Loucy (cell line): ENCODE data around the gene APMAP.

ENCODE experiments used
- H2AFZ ChIP-seq: fragments of 200-600 bp; sonication (generic); 2 replicates; pipeline ENCODE4 v1.6.0; 2016; ENCODE audit warnings: antibody characterized with exemption, mild to moderate bottlenecking, low read length, moderate library complexity
- H3F3A ChIP-seq: fragments of 200-600 bp; 2 replicates; pipeline ENCODE4 v1.6.0; 2016; ENCODE audit warnings: antibody characterized with exemption, low read depth, mild to moderate bottlenecking
- H3K27me3 ChIP-seq: fragments of 200-600 bp; sonication (generic); 2 replicates; pipeline ENCODE4 v1.6.1; 2014; ENCODE audit warnings: low read length, mild to moderate bottlenecking; ENCODE audit not compliant: insufficient read depth, poor library complexity, severe bottlenecking
- H3K36me3 ChIP-seq: fragments of 200-600 bp; sonication (generic); 2 replicates; pipeline ENCODE4 v1.6.1; 2016; ENCODE audit warnings: low read length; ENCODE audit not compliant: insufficient read depth
- H3K4me1 ChIP-seq: fragments of 200-600 bp; sonication (generic); 2 replicates; pipeline ENCODE4 v1.5.1; 2014; ENCODE audit warnings: low read length, mild to moderate bottlenecking; ENCODE audit not compliant: insufficient read depth, poor library complexity, severe bottlenecking
- H3K4me2 ChIP-seq: fragments of 200-600 bp; sonication (generic); 2 replicates; pipeline ENCODE4 v1.6.0; 2014; ENCODE audit warnings: antibody characterized with exemption, low read length, low read depth, mild to moderate bottlenecking; ENCODE audit not compliant: poor library complexity, severe bottlenecking
- H3K4me3 ChIP-seq: fragments of 200-600 bp; sonication (generic); 2 replicates; pipeline ENCODE4 v1.5.1; 2014; ENCODE audit warnings: low read length, mild to moderate bottlenecking, mixed read lengths; ENCODE audit not compliant: poor library complexity, severe bottlenecking
- H3K79me2 ChIP-seq: fragments of 200-600 bp; sonication (generic); 2 replicates; pipeline ENCODE4 v1.6.1; 2014; ENCODE audit warnings: low read length; ENCODE audit not compliant: insufficient read depth
- H3K9ac ChIP-seq: fragments of 200-600 bp; sonication (generic); 2 replicates; pipeline ENCODE4 v1.6.0; 2014; ENCODE audit warnings: mild to moderate bottlenecking, low read depth, low read length, moderate library complexity; ENCODE audit not compliant: poor library complexity, severe bottlenecking
- H3K9me2 ChIP-seq: fragments of 200-600 bp; sonication (generic); replicated peaks from 2 replicates; pipeline ENCODE4 v1.6.1; 2016; ENCODE audit warnings: low read depth, low read length, mixed read lengths
- H3K9me3 ChIP-seq: fragments of 200-600 bp; sonication (generic); 2 replicates; pipeline ENCODE4 v1.6.1; 2014; ENCODE audit warnings: mild to moderate bottlenecking, antibody characterized with exemption, low read length, low read depth; ENCODE audit not compliant: insufficient read depth
- H4K20me1 ChIP-seq: fragments of 200-600 bp; sonication (generic); 2 replicates; pipeline ENCODE4 v1.6.0; 2014; ENCODE audit warnings: antibody characterized with exemption, low read length, mild to moderate bottlenecking; ENCODE audit not compliant: insufficient read depth, poor library complexity, severe bottlenecking
- EZH2phosphoT487 ChIP-seq: fragments of 200-600 bp; IDR thresholded peaks from 2 replicates; pipeline ENCODE4 v1.6.1; 2018; ENCODE audit warnings: antibody characterized with exemption, mild to moderate bottlenecking, moderate library complexity, borderline replicate concordance
- TF ChIP-seq, protein P1 (sequence below): fragments of 200-600 bp; sonication (generic); conservative IDR thresholded peaks from 2 replicates; pipeline ENCODE4 v1.5.1; 2014; ENCODE audit warnings: mild to moderate bottlenecking, antibody characterized with exemption, low read length

APMAP gene

DNA sequence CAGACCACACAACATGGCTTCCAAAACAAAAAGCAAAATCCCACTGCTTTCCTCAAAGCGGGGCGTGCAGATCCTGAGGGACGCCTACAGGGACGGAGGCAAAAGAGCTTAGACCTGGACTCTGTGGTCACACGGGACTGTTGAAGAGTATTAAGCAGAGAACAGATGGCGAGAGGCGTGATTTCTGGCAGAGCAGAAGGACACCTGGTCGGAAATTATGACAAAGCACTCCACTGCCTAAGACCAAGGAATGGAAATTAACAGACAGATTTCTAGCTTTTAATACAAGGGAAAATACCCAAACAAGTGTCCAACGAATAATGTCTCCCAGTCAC, 28.1 kb downstream of the APMAP start:
- no peak overlapping the region for H3K9ac ChIP-seq
- H3K4me3 ChIP-seq: no peak overlapping the region
- no peaks in the 10 kb centered on the region for H3K9me2 ChIP-seq
- H2AFZ ChIP-seq: no peak overlapping the region
- TF ChIP-seq EZH2phosphoT487: no peak
- TF ChIP-seq, protein P1, sequence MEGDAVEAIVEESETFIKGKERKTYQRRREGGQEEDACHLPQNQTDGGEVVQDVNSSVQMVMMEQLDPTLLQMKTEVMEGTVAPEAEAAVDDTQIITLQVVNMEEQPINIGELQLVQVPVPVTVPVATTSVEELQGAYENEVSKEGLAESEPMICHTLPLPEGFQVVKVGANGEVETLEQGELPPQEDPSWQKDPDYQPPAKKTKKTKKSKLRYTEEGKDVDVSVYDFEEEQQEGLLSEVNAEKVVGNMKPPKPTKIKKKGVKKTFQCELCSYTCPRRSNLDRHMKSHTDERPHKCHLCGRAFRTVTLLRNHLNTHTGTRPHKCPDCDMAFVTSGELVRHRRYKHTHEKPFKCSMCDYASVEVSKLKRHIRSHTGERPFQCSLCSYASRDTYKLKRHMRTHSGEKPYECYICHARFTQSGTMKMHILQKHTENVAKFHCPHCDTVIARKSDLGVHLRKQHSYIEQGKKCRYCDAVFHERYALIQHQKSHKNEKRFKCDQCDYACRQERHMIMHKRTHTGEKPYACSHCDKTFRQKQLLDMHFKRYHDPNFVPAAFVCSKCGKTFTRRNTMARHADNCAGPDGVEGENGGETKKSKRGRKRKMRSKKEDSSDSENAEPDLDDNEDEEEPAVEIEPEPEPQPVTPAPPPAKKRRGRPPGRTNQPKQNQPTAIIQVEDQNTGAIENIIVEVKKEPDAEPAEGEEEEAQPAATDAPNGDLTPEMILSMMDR: no peak
- H3K4me2 ChIP-seq: no peak overlapping the region
- H4K20me1 ChIP-seq: no peaks in the 10 kb centered on the region
- no peaks in the 10 kb centered on the region for H3K4me1 ChIP-seq
- no peaks in the 10 kb centered on the region for H3K27me3 ChIP-seq
- H3F3A ChIP-seq: no peaks in the 10 kb centered on the region
- H3K36me3 ChIP-seq: peaks cover 87% of the 10 kb centered on the region; the same call in 1 of the 2 replicates
- H3K79me2 ChIP-seq: no peaks in the 10 kb centered on the region
- H3K9me3 ChIP-seq: no peaks in the 10 kb centered on the region

DNA sequence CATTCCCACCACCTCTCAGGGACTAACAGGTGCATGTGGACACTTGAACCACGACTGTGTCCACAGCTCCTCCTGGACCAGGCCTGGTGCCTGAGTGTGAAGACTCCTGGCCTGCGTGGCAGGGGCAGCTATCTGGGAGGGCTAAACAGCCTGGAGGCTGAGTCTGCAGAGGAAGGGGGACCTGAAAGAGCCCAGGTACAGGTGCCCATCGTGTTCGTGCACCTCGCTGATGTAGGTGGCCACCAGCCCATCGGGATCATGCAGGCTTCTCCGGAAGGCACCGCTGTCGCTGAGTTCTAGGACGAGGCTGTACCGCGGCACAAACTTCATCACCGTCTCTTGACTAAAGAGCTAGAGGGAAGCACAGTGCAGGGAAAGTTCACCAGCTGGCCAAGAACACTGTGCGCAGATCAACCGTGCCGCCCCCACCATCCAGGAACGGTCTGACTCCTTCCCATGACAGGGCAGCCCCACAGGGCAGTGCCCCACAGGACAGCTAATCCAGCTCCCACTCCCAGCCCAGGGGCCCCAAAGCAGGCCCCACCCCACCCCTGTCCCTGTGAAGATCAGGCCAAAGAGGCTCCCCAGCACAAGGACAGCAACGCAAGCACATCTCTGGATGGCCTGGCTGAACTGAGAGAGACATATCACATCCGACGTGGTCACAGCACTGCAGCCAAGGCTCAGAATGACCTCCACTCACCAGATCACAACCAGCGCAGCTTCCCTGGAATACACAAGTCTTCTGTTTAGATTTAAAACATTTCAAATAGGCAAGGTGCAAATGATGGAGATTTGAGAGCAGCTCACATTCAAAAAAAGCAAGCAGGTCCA, 28.7 kb downstream of the APMAP start:
- Histone ChIP-seq H4K20me1 (no peaks in the 10 kb centered on the region), H3K4me2 (no peak overlapping the region), H3K9me2 (no peaks in the 10 kb centered on the region), H2AFZ (no peak overlapping the region), H3K9ac (no peak overlapping the region), H3K79me2 (no peaks in the 10 kb centered on the region), H3K4me1 (no peaks in the 10 kb centered on the region), H3F3A (no peaks in the 10 kb centered on the region), H3K27me3 (no peaks in the 10 kb centered on the region), H3K9me3 (no peaks in the 10 kb centered on the region), H3K4me3 (no peak overlapping the region), H3K36me3 (peaks cover 84% of the 10 kb centered on the region; the same call in 1 of the 2 replicates)
- TF ChIP-seq, protein P1: no peak
- no peak for TF ChIP-seq EZH2phosphoT487

GRCh38 chr20:24962510-24962909, 30.0 kb downstream of the APMAP start:
- Histone ChIP-seq H3K79me2 (no peaks in the 10 kb centered on the region), H3K4me2 (no peak overlapping the region), H3K9ac (no peak overlapping the region), H3K4me1 (no peaks in the 10 kb centered on the region), H3K27me3 (no peaks in the 10 kb centered on the region), H3K4me3 (no peak overlapping the region), H3K9me3 (no peaks in the 10 kb centered on the region), H3K36me3 (peaks cover 79% of the 10 kb centered on the region; the same call in 1 of the 2 replicates), H2AFZ (no peak overlapping the region), H3F3A (no peaks in the 10 kb centered on the region), H3K9me2 (no peaks in the 10 kb centered on the region), H4K20me1 (no peaks in the 10 kb centered on the region)
- TF ChIP-seq, protein P1: no peak
- no peak for TF ChIP-seq EZH2phosphoT487
